ENCODE measurements around the gene TCP11L2. TPM values are rescaled to one million over a fixed set of nuclear protein-coding genes. Genes with fewer than 3 reads are reported as not detected.

TCP11L2 gene
- total RNA-seq, 1 experiment from 2014 or later: 6.1 TPM

DNA sequence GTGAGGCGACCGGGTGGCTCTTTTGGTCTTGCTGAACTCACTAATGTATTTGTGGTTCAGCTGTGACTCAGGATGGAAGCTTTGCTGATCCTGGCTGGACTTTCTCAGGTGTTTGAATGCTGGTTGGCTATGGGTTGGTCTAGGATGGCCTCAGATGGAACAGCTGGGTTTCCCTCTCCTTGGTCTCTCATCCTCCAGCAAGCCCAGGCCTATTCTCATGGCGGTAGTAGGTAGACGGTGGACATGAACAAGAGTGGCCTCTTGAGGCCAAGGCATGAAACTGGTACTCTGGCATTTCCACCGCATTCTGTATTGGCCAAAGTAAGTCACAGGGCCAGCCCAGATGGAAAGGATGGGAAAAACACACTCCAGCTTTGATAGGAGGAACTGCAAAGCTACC, 43.2 kb downstream of the TCP11L2 start:
- H3K4ac ChIP-seq (ENCODE audit: low read depth, low read length): no peak overlapping the region
- no peak overlapping the region for H3K27ac Mint-ChIP-seq
- H3K79me2 ChIP-seq (ENCODE audit: insufficient read depth, low read length): no peaks in the 10 kb centered on the region
- H3K14ac ChIP-seq (ENCODE audit: insufficient read depth, low read length): no peak overlapping the region
- H3K27me3 Mint-ChIP-seq (ENCODE audit: low read depth): peaks cover 8% of the 10 kb centered on the region
- H2AK5ac ChIP-seq (ENCODE audit: insufficient read length, low read length): no peak overlapping the region
- H3K9me3 Mint-ChIP-seq: no peaks in the 10 kb centered on the region
- TF ChIP-seq, protein P1, sequence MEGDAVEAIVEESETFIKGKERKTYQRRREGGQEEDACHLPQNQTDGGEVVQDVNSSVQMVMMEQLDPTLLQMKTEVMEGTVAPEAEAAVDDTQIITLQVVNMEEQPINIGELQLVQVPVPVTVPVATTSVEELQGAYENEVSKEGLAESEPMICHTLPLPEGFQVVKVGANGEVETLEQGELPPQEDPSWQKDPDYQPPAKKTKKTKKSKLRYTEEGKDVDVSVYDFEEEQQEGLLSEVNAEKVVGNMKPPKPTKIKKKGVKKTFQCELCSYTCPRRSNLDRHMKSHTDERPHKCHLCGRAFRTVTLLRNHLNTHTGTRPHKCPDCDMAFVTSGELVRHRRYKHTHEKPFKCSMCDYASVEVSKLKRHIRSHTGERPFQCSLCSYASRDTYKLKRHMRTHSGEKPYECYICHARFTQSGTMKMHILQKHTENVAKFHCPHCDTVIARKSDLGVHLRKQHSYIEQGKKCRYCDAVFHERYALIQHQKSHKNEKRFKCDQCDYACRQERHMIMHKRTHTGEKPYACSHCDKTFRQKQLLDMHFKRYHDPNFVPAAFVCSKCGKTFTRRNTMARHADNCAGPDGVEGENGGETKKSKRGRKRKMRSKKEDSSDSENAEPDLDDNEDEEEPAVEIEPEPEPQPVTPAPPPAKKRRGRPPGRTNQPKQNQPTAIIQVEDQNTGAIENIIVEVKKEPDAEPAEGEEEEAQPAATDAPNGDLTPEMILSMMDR (conservative IDR thresholded peaks at IDR 0.05): peak; percentile 68
- no peaks in the 10 kb centered on the region for H4K20me1 ChIP-seq (ENCODE audit: control insufficient read depth, insufficient read depth, insufficient read length)
- no peak overlapping the region for H3K23ac ChIP-seq (ENCODE audit: insufficient read length, low read depth, low read length)
- H2BK15ac ChIP-seq (ENCODE audit: low read depth, low read length): no peak overlapping the region
- peak; percentile 83 for DNase-seq
- H4K8ac ChIP-seq (replicated peaks; ENCODE audit: insufficient read length, low read depth, low read length): no peak overlapping the region
- H4K5ac ChIP-seq (ENCODE audit: insufficient read length, low read depth, low read length): no peak overlapping the region
- H2BK20ac ChIP-seq (ENCODE audit: low read depth, low read length, poor library complexity, severe bottlenecking): no peak overlapping the region
- no peak overlapping the region for H3T11ph ChIP-seq (ENCODE audit: low read length)
- no peaks in the 10 kb centered on the region for H3K27me3 ChIP-seq (ENCODE audit: insufficient read depth, low read length)
- no peak overlapping the region for H3K56ac ChIP-seq (ENCODE audit: insufficient read length, low read depth, low read length)
- no peak overlapping the region for H2BK5ac ChIP-seq (ENCODE audit: insufficient read length, low read length)
- no peak overlapping the region for H3K9ac ChIP-seq (ENCODE audit: extremely low read depth, insufficient read length, low read length)
- H3K4me2 ChIP-seq (ENCODE audit: insufficient read depth, insufficient read length, low read length): no peak overlapping the region
- no peak overlapping the region for H3K4me3 Mint-ChIP-seq
- no peaks in the 10 kb centered on the region; the same call in 1 of the 2 replicates for H3K4me1 ChIP-seq (ENCODE audit: insufficient read depth, low read length)
- H3K18ac ChIP-seq (ENCODE audit: insufficient read length, low read depth, low read length): no peak overlapping the region
- H4K91ac ChIP-seq (ENCODE audit: insufficient read length, low read depth, low read length): no peak overlapping the region
- WGBS (ENCODE audit: extremely low coverage, insufficient read length, low lambda C conversion rate): no CpG with 5 or more reads among the region's 5 CpGs
- no peaks in the 10 kb centered on the region for H3K36me3 Mint-ChIP-seq (ENCODE audit: insufficient read depth in 1 of 3, low read depth in 3 of 3)
- H3K23me2 ChIP-seq (ENCODE audit: insufficient read length, low read depth, low read length, poor library complexity, severe bottlenecking): no peaks in the 10 kb centered on the region
- H3K4me1 Mint-ChIP-seq: peaks cover 4 to 5% of the 10 kb centered on the region in 2 experiments; a peak in 1 of 4 replicates
- H3K9me3 ChIP-seq (ENCODE audit: control insufficient read depth, low read depth, low read length): no peaks in the 10 kb centered on the region
- no peak overlapping the region for H2AFZ ChIP-seq (ENCODE audit: low read length)
- no peak overlapping the region for H2BK12ac ChIP-seq (ENCODE audit: insufficient read length, low read depth, low read length)
- H3K79me1 ChIP-seq (ENCODE audit: insufficient read depth, low read depth, low read length, poor library complexity, severe bottlenecking): no peaks in the 10 kb centered on the region
- no peak overlapping the region for H3K27ac ChIP-seq (ENCODE audit: insufficient read length, low read depth, low read length)
- no peak overlapping the region for H2BK120ac ChIP-seq (ENCODE audit: low read depth, low read length, poor library complexity, severe bottlenecking)
